ENCODE data around the gene BTAF1.
"Not testable (repeated sequence)": the region's sequence is repeated elsewhere in the genome, so short reads cannot be mapped to it uniquely, and the experiment has no call there.

BTAF1 gene

GRCh38 chr10:91978585-91978984 lies 55.0 kb downstream of the BTAF1 start:
- DNase-seq (ENCODE audit: low read depth in 2 of 2): no peak

GRCh38 chr10:91980319-91980718 lies 56.7 kb downstream of the BTAF1 start:
- no peak for DNase-seq (ENCODE audit: low read depth in 2 of 2)

GRCh38 chr10:91983416-91983815 lies 59.8 kb downstream of the BTAF1 start:
- no peak for DNase-seq (ENCODE audit: low read depth in 2 of 2)

GRCh38 chr10:91987397-91988037 lies 63.9 kb downstream of the BTAF1 start:
- no peak for DNase-seq (ENCODE audit: low read depth in 2 of 2)

GRCh38 chr10:91992031-91992430 lies 68.5 kb downstream of the BTAF1 start:
- no peak for DNase-seq (ENCODE audit: low read depth in 2 of 2)

- DNase-seq (ENCODE audit: low read depth in 2 of 2): no peak
These were observed 72.7 kb downstream of the BTAF1 start for GRCh38 chr10:91996266-91996665.

GRCh38 chr10:92001581-92001980 lies 78.0 kb downstream of the BTAF1 start:
- DNase-seq (ENCODE audit: low read depth in 2 of 2): no peak

- DNase-seq (ENCODE audit: low read depth in 2 of 2): no peak
These were observed 78.4 kb downstream of the BTAF1 start for GRCh38 chr10:92001995-92002394.

GRCh38 chr10:92003258-92003657 lies 79.7 kb downstream of the BTAF1 start:
- DNase-seq (ENCODE audit: low read depth in 2 of 2): no peak

- no peak for DNase-seq (ENCODE audit: low read depth in 2 of 2)
These were observed 82.4 kb downstream of the BTAF1 start for GRCh38 chr10:92005978-92006377.

GRCh38 chr10:92009445-92009844 lies 85.9 kb downstream of the BTAF1 start:
- no peak for DNase-seq (ENCODE audit: low read depth in 2 of 2)

- DNase-seq (ENCODE audit: low read depth in 2 of 2): no peak
These were observed 86.6 kb downstream of the BTAF1 start for GRCh38 chr10:92010047-92010735.

- DNase-seq (ENCODE audit: low read depth in 2 of 2): no peak
These were observed 88.1 kb downstream of the BTAF1 start for GRCh38 chr10:92011560-92012214.

- DNase-seq (ENCODE audit: low read depth in 2 of 2): no peak
These were observed 91.0 kb downstream of the BTAF1 start for GRCh38 chr10:92014620-92015019.

- no peak for DNase-seq (ENCODE audit: low read depth in 2 of 2)
These were observed 101.1 kb downstream of the BTAF1 start for GRCh38 chr10:92024700-92025099.

- not testable (repeated sequence) for DNase-seq (ENCODE audit: low read depth in 2 of 2)
These were observed 101.8 kb downstream of the BTAF1 start for GRCh38 chr10:92025340-92025739.

GRCh38 chr10:92027141-92027540 lies 103.6 kb downstream of the BTAF1 start:
- DNase-seq (ENCODE audit: low read depth in 2 of 2): no peak

- no peak for DNase-seq (ENCODE audit: low read depth in 2 of 2)
These were observed 108.0 kb downstream of the BTAF1 start for GRCh38 chr10:92031580-92031979.

GRCh38 chr10:92033070-92033469 lies 109.5 kb downstream of the BTAF1 start:
- not testable (repeated sequence) for DNase-seq (ENCODE audit: low read depth in 2 of 2)

- DNase-seq (ENCODE audit: low read depth in 2 of 2): no peak
These were observed 115.4 kb downstream of the BTAF1 start for GRCh38 chr10:92038949-92039348.

GRCh38 chr10:92042541-92042940 lies 119.0 kb downstream of the BTAF1 start:
- no peak for DNase-seq (ENCODE audit: low read depth in 2 of 2)

GRCh38 chr10:92045641-92046106 lies 122.1 kb downstream of the BTAF1 start:
- no peak for DNase-seq (ENCODE audit: low read depth in 2 of 2)

GRCh38 chr10:92047215-92047614 lies 123.6 kb downstream of the BTAF1 start:
- no peak for DNase-seq (ENCODE audit: low read depth in 2 of 2)

Measured in stimulated activated CD8-positive, alpha-beta memory T cell treated with anti-CD3 and anti-CD28 coated beads, Interleukin-2, amount 100 ng/mL, for 1 hour (primary cell).